CD4-positive, alpha-beta T cell treated with Interleukin-21 for 1 hour (primary cell): ENCODE measurements around the gene YIPF2.

Source experiments
- DNase-seq: peaks from one replicate; pipeline ENCODE4 v3.0.0-alpha.2; 2020

Gene YIPF2

DNA sequence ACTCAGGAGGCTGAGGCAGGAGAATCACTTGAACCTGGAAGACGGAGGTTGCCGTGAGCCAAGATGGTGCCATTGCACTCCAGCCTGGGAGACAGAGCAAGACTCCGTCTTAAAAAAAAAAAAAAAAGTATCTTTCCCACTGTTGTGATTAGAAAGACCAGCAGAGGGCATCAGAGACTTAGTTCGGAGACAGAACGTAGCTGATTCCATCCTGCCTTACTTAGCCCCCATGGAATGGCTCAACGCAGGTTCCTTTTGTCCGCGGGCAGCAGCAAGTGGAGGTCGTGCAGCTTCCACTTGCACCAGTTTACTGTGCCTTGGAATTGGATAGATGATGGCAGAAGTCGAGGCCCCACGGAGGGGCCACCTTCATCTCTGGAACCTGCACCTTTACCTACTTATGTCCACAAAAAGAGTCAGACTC is 8.2 kb upstream of the YIPF2 start:
- peak; percentile 69 for DNase-seq

DNA sequence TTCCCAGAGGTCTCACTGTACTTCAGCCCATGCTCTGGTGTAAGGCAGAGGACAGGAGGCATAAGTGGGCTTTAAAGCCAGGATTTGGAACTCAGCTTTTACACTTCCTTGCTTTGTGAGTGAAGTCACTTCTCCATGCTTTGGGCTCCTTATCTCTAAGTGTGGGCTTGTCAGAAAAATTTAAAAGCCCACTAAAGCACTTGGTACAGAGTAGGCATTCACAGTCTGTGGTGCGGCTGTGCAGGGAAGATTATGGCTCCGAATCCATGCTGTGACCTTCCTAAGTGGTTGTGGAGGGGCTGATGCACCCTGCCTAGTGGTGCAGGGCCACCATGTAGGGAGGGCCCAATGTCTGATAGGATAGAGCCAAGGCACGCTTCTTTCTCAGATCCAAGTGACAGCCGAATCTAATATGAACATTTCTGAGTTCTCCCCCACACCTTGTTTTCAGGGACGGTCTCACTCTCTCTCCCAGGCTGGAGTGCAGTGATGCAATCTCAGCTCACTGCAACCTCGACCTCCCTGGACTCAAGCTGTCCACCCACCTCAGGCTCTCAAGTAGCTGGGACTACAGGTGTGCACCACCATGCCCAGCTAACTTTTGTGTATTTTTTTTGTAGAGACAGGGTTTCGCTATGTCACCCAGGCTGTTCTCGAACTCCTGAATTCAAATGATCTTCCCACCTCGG is 7.1 kb upstream of the YIPF2 start:
- no peak for DNase-seq

GRCh38 chr19:10929402-10929794 is 959 bp upstream of the YIPF2 start:
- no peak for DNase-seq

GRCh38 chr19:10927730-10928562 is 493 bp downstream of the YIPF2 start:
- DNase-seq, result peak; percentile 9

- no peak for DNase-seq
These were observed 3.8 kb downstream of the YIPF2 start for GRCh38 chr19:10924597-10924996.

DNA sequence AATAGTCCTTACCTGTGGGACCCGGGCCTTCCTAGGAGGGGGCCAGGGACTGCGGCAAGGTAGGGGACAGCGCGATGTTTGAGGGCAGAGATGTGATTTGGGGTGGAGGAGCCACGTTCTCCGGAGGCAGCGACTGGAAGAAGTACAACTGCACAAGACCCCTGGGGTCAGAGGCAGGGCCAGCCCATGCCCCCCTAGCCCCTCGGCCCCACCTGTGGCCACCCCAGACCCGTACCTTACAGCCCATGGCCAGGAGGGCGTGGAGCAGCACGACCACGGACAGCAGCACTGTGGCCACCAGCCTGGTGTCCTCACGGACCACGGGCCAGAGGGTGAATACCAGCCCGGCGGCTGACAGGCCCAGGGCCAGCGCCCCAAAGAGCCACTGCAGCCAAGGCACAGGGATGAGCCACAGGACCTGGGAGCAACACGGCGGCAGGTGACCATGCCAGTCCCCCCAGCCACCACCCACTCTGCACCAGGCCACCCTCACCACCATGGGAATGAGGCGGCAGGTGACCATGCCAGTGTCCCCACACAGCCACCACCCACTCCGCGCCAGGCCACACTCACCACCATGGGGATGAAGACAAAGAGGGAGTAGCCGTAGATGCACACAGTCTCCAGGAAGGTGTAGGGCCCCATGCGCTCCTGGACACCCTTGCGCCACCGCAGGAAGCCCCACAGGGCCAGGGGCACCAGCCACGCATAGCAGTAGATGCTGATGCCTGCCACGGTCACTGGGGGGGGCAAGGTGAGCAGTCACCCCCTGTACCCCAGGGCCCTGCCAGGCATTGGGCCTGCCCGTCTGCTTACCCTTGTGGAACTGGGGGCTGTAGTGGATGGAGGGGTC is 5.0 kb downstream of the YIPF2 start:
- DNase-seq, result no peak

GRCh38 chr19:10922638-10923014 is 5.8 kb downstream of the YIPF2 start:
- DNase-seq, result no peak

GRCh38 chr19:10921910-10922637 is 6.4 kb downstream of the YIPF2 start:
- no peak for DNase-seq

DNA sequence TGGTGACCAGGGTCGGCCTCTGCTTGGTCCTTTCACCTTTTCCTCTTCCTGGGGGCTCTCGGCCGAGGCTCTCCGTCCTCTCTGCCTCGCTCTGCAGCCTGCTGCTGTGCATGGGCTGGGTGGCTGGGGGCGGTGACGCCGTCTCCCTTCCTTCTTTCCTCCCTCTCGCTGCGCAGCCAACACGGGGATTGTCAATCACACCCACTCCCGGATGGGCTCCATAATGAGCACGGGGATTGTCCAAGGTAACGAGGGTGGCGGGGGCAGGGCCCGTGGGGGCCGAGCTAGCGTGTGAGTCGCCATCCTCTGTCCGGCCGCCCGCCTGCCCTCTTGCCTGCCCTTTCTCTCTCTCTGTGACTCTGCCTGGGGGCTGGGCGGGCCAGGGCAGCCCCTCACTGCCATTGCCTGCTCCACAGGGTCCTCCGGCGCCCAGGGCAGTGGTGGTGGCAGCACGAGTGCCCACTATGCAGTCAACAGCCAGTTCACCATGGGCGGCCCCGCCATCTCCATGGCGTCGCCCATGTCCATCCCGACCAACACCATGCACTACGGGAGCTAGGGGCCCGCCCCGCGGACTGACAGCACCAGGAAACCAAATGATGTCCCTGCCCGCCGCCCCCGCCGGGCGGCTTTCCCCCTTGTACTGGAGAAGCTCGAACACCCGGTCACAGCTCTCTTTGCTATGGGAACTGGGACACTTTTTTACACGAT is 7.1 kb downstream of the YIPF2 start:
- DNase-seq, result no peak

- no peak for DNase-seq
These were observed 7.7 kb downstream of the YIPF2 start for GRCh38 chr19:10920781-10921180.

GRCh38 chr19:10920288-10920655 is 8.2 kb downstream of the YIPF2 start:
- DNase-seq, result no peak

DNA sequence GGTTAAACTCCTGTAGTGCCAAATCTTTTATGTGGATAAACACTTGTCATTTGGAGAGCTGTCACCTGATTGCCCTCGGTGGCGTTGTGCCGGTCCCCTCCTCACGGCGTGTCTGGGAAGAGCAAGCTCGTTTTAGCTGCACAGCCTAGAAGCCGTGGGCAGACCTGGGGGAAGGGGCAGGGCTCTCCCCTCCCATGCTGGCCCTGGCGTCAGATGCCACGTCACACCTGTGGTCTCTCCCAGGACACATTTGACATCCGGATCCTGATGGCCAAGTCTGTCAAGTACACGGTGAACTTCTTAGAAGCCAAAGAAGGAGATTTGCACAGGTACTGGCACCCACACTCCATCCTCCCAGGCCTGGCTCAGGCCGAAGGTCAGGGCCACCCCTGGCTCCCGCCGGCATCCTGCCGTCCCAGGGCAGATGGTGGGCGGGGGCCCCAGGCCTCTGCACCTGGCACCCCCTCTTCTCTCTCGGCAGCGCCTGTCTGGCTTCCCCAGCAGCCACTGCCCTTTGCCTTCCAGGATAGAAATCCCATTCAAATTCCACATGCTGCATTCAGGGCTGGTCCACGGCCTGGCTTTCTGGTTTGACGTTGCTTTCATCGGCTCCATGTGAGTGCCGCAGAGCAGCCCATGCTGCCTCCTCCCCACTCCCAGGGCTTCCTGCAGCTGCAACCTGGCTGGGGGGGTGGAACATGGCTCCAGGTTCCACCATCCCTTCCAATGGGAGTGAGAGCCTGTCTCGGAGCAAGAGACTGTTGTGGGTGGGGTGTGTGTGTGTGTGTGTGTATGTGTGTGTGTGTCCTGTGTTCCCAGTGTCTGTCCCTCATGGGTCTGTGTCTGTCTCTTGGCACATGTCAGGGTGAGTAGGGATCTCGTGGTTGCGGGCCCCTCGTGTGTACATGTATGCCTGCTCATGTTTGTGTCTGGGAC is 8.8 kb downstream of the YIPF2 start:
- DNase-seq, result no peak

DNA sequence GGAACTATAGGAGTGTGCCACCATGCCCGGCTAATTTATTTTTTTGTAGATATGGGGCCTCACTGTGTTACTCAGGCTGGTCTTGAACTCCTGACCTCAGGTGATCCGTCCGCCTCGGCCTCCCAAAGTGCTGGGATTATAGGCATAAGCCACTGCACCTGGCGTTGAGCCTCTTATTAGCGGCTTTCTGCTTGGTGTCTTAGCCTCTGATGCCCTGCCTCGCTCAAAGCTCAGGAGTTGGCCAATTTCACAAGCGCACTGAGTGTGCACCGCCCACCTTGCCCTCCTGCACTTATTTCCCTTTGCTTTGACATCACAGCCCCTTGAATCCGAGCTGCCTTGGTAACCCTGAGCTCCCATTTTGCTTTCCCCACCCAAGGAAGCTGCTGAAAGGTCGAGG is 10.1 kb downstream of the YIPF2 start:
- DNase-seq, result no peak

DNA sequence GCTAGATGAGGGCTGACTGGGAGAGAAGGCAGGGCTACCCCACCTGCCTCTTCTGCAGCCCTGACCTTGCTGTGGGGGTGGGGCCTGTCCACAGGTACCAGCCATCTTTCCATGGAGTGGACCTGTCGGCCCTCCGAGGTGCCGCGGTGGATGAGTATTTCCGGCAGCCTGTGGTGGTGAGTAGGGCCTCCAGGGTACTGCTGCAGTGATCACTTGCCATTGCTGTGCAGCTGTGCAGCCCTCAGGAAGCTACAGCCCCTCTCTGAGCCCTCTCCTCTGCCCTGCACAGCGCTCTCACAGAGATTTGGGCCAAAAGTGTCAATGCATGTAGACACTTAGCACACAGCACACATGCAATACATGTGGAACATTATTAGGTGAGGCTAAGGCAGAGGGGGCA is 11.8 kb downstream of the YIPF2 start:
- DNase-seq, result no peak

DNA sequence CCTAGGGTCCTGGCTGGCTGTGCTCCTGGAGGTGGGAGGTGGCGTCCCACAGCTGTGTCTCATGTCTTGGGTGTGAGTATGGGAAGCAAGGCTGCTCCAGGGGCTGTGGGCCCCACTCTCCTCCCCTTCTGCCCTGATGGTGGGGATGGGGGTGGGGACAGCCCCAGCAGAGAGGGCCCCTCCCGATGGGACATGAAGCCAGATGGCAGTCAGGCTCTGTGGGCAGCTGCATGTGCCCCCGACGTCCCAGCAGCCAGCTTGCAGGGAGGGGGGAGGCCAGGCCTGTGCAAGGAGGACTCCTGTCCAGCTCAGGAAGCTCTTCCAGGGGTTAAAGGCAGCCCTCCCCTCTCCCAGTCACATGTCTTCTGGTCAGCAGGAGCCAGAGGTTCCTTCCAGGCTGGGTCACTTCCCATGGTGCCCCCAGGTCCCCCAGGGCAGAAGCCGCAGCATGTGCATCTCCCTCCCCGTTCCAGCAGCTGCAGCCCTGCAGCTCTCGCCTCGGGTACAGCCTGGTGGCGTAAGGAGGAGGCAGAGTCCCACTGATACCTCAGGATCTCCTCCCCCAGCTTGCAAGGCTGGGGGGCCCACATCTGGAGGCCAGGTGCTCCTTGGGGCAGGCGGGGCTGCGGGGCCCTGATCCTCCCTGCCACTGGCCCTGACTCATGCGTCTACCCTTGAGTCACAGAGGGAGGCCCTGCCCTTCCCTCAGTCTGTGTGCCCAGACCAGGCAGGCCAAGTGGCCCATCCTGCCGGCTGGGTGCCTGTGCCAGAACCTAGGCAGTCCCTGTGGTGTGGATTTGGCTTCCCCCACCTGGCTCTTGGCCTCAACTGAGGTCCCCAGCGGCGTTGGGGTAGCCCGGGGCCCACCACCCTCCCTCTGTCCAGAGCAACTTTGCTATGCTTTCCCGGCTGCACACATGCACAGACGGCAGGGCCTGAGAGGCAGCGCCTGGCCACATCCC is 13.0 kb downstream of the YIPF2 start:
- DNase-seq, result no peak

DNA sequence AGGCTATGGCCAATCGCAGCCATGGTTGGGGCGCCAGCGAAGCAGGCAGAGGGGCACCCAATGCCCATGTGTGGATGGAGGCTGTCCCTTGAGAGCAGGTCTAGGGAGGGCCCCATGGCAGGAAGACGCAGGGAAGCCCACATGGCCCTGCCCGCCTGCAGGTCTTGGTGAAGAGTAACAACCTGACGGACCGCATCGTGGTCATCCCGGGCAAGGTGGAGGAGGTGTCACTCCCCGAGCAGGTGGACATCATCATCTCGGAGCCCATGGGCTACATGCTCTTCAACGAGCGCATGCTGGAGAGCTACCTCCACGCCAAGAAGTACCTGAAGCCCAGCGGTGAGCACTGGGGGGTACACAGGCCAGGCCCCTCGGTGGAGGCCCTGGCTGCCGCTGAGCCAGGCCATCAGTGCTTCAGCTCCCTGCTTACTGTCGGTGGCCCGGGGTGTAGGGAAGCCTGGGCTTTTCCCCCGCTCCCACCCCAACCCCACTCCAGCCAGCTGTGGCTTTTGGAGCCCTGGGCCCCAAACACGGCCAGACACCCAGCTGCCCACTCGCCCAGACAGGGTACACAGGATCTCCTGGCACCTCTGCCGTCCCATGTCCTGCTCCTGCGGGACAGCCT is 14.6 kb downstream of the YIPF2 start:
- no peak for DNase-seq

DNA sequence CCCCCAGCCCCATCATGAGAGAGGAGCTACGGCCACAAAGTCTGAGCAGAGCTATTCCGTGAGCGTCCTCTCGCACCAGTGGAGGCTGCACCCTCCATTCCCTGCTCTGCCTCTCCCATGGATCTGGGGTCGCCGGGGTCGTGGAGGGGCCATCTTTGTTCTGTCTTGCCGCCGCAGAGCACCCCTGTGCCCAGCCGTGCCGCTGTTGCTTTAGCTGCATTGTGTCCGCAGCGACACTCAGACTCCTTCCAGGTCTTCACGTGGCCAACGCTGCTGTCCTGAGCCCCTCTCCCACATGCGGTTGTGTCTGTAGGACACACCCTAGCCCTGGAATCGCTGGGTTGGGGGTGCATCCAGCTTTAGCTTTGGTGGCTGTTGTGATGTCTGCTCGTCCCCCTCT is 15.8 kb downstream of the YIPF2 start:
- no peak for DNase-seq

- DNase-seq, result no peak
These were observed 16.7 kb downstream of the YIPF2 start for GRCh38 chr19:10911579-10912363.
